A549 (cell line): ENCODE data around the gene MED13L. TPM values are rescaled to one million over a fixed set of nuclear protein-coding genes. Genes with fewer than 3 reads are reported as not detected.

ENCODE experiments used
- ATAC-seq, 2 experiments: fragments of 200-7000 bp in 1 of 2; fragments of >200 bp in 1 of 2; cut with Nextera tagmentation in 1 of 2; cut with Tn5 transposase in 1 of 2; 3 replicates each; pipeline versions ENCODE4 v1.8.0 to v1.9.1; 2018 to 2020; ENCODE audit warnings: mild to moderate bottlenecking in 1 of 2, moderate library complexity in 1 of 2
- CTCF ChIA-PET: fragments of 300-600 bp; sonication (Branson Sonifier 250); formaldehyde crosslinking; extraction: SDS; loops from one replicate; lab custom pipeline; 2021; ENCODE audit warnings: antibody characterized with exemption, inconsistent platforms; lab: Yijun Ruan, JAX
- POLR2A ChIA-PET: fragments of 350-600 bp; formaldehyde crosslinking; extraction: SDS; loops from one replicate; lab custom pipeline; 2021; ENCODE audit warnings: antibody characterized with exemption, inconsistent platforms; lab: Yijun Ruan, JAX
- DNase-seq, 2 experiments: peaks; one replicate each; pipeline versions ENCODE4 v3.0.0 to v3.0.0-alpha.2; 2011 to 2016; ENCODE audit warnings: low read depth in 1 of 2, low spot score in 1 of 2
- FAIRE-seq: peaks from 2 replicates; lab custom pipeline; 2011; peaks lifted over from hg19 to GRCh38; lab: Jason Lieb, UNC
- H3K27ac ChIP-seq, 2 experiments: fragments of >200 bp; sonication (Bioruptor Twin); formaldehyde crosslinking; 3 replicates each; pipeline ENCODE4 v1.5.1; 2016 to 2017
- H3K4me1 ChIP-seq: fragments of >200 bp; sonication (Bioruptor Twin); formaldehyde crosslinking; 3 replicates; pipeline ENCODE4 v1.6.1; 2016
- H3K4me2 ChIP-seq: fragments of >200 bp; sonication (Bioruptor Twin); formaldehyde crosslinking; 3 replicates; pipeline ENCODE4 v1.6.1; 2016
- H3K4me3 ChIP-seq: fragments of >200 bp; sonication (Bioruptor Twin); formaldehyde crosslinking; 3 replicates; pipeline ENCODE4 v1.5.1; 2016
- H3K9me3 ChIP-seq: fragments of >200 bp; sonication (Bioruptor Twin); formaldehyde crosslinking; 3 replicates; pipeline ENCODE4 v1.6.1; 2016
- BHLHE40 ChIP-seq: IDR thresholded peaks from 2 replicates; pipeline ENCODE4 v1.6.1; 2012; ENCODE audit warnings: low read depth, low read length, inconsistent platforms
- CBX8 ChIP-seq: fragments of 200-600 bp; sonication (generic); IDR thresholded peaks from 2 replicates; pipeline ENCODE4 v1.6.1; 2016
- CHD2 ChIP-seq: fragments of 150-350 bp; IDR thresholded peaks from 2 replicates; pipeline ENCODE4 v1.6.1; 2014; ENCODE audit warnings: low read length; ENCODE audit not compliant: partially characterized antibody
- CHD4 ChIP-seq: fragments of 200-600 bp; sonication (generic); IDR thresholded peaks from 2 replicates; pipeline ENCODE4 v1.6.1; 2016; ENCODE audit warnings: antibody characterized with exemption, mild to moderate bottlenecking, borderline replicate concordance
- EHF ChIP-seq: fragments of 250-450 bp; sonication (Bioruptor Pico); IDR thresholded peaks from 2 replicates; pipeline ENCODE4 v1.5.0; 2020; ENCODE audit warnings: mild to moderate bottlenecking
- ESRRA ChIP-seq: fragments of 150-350 bp; IDR thresholded peaks from 2 replicates; pipeline ENCODE4 v1.6.1; 2014; ENCODE audit warnings: mild to moderate bottlenecking, low read length, borderline replicate concordance
- HES2 ChIP-seq: fragments of >200 bp; sonication (Bioruptor Twin); formaldehyde crosslinking; IDR thresholded peaks from 2 replicates; pipeline ENCODE4 v1.6.1; 2016
- HEYL ChIP-seq: fragments of 250-450 bp; sonication (Bioruptor Pico); IDR thresholded peaks from 2 replicates; pipeline ENCODE4 v1.8.0; 2021; ENCODE audit warnings: mild to moderate bottlenecking, moderate library complexity
- HOXA7 ChIP-seq: fragments of 250-450 bp; sonication (Bioruptor Pico); IDR thresholded peaks from 2 replicates; pipeline ENCODE4 v1.5.0; 2020; ENCODE audit warnings: mild to moderate bottlenecking, moderate library complexity
- HOXB13 ChIP-seq: fragments of 250-450 bp; sonication (Bioruptor Pico); IDR thresholded peaks from 2 replicates; pipeline ENCODE4 v1.5.0; 2020; ENCODE audit warnings: low read depth, mild to moderate bottlenecking, moderate library complexity
- MYC ChIP-seq: IDR thresholded peaks from 2 replicates; pipeline ENCODE4 v1.6.1; 2012; ENCODE audit warnings: mild to moderate bottlenecking, inconsistent platforms, low read length, improper control_type of control experiment, borderline replicate concordance
- NFE2L2 ChIP-seq: fragments of 150-350 bp; conservative IDR thresholded peaks from 2 replicates; pipeline ENCODE4 v1.6.1; 2014; ENCODE audit warnings: low read length
- PBX3 ChIP-seq: IDR thresholded peaks from 2 replicates; pipeline ENCODE4 v1.6.1; 2012
- PHF8 ChIP-seq: fragments of 200-600 bp; sonication (generic); IDR thresholded peaks from 2 replicates; pipeline ENCODE4 v1.6.1; 2016; ENCODE audit warnings: low read depth, mild to moderate bottlenecking, antibody characterized with exemption, moderate library complexity, borderline replicate concordance
- RAD21 ChIP-seq, 2 experiments: fragments of >200 bp in 1 of 2; sonication (Bioruptor Twin) in 1 of 2; formaldehyde crosslinking in 1 of 2; IDR thresholded peaks in 1 of 2; conservative IDR thresholded peaks in 1 of 2; 2 replicates in 1 of 2; 3 replicates in 1 of 2; pipeline ENCODE4 v1.6.1; 2012 to 2018; ENCODE audit warnings: inconsistent platforms in 1 of 2
- RARB ChIP-seq: fragments of 250-450 bp; sonication (Bioruptor Pico); IDR thresholded peaks from 2 replicates; pipeline ENCODE4 v1.8.0; 2021; ENCODE audit warnings: mild to moderate bottlenecking, moderate library complexity
- RCOR1 ChIP-seq: fragments of 150-350 bp; IDR thresholded peaks from 2 replicates; pipeline ENCODE4 v1.6.1; 2014; ENCODE audit warnings: antibody characterized with exemption, low read length, low read depth
- REST ChIP-seq: fragments of 200-600 bp; sonication (generic); IDR thresholded peaks from 2 replicates; pipeline ENCODE4 v1.6.1; 2016; ENCODE audit warnings: antibody characterized with exemption, mild to moderate bottlenecking, moderate library complexity
- RNF2 ChIP-seq: fragments of 200-600 bp; sonication (generic); IDR thresholded peaks from 2 replicates; pipeline ENCODE4 v1.6.1; 2016; ENCODE audit warnings: low read depth, mild to moderate bottlenecking, antibody characterized with exemption, moderate library complexity, borderline replicate concordance
- USF2 ChIP-seq: fragments of 450-650 bp; IDR thresholded peaks from 2 replicates; pipeline ENCODE4 v1.6.1; 2014; ENCODE audit warnings: antibody characterized with exemption
- ZC3H11A ChIP-seq: fragments of 450-650 bp; IDR thresholded peaks from 2 replicates; pipeline ENCODE4 v1.6.1; 2014; ENCODE audit warnings: antibody characterized with exemption, mild to moderate bottlenecking
- ZNF302 ChIP-seq: fragments of 250-450 bp; sonication (Bioruptor Pico); IDR thresholded peaks from 2 replicates; pipeline ENCODE4 v1.9.0; 2021; ENCODE audit warnings: inconsistent platforms, mild to moderate bottlenecking, moderate library complexity
- ZSCAN20 ChIP-seq: fragments of 250-450 bp; sonication (Bioruptor Pico); IDR thresholded peaks from 2 replicates; pipeline ENCODE4 v1.8.0; 2022; ENCODE audit warnings: mild to moderate bottlenecking, moderate library complexity
- WGBS: methylation state at CpG from one replicate; pipeline ENCODE4 v1.1.6; 2017; ENCODE audit errors: missing lambda C conversion rate; 5-methylcytosine and 5-hydroxymethylcytosine counted together
- polyA plus RNA-seq, 4 experiments: library from polyadenylated mRNA; depleted of rRNA in 3 of 4; stranded (reverse); fragments of >200 nt; fragmentation: RNase III in 1 of 4; extraction: RNeasy Plus Mini Kit Qiagen cat#74134 plus additional on column Dnase treatment in 1 of 4; gene quantifications; 2 replicates in 3 of 4; 3 replicates in 1 of 4; pipeline ENCODE4 v1.2.3, GENCODE V29; 2011 to 2017

The MED13L gene
- polyA plus RNA-seq, 2 of the 4 experiments (the other 2 are of a cell fraction), result 23.2 to 134 TPM

GRCh38 chr12:116090516-116090915, 187.0 kb downstream of the MED13L start:
- no peak for TF ChIP-seq MYC
- TF ChIP-seq CHD2, result no peak
- TF ChIP-seq ESRRA, result no peak
- TF ChIP-seq HEYL (CRISPR knock-in tag), result no peak
- Histone ChIP-seq H3K27ac (no peak overlapping the region), H3K4me1 (0 out of 3 replicates have a peak, but pooled peaks cover 8% of the 10 kb centered on the region), H3K4me2 (no peak overlapping the region), H3K4me3 (no peak overlapping the region), H3K9me3 (no peaks in the 10 kb centered on the region)
- ChIA-PET POLR2A (no interaction called here), CTCF (interaction anchor here (1.2 kb wide), 1 partner anchor 21 kb away, joined by 3 read pairs; no protein-coding TSS in a partner anchor)
- FAIRE-seq, result no peak
- ATAC-seq, result no peak
- WGBS, result 96% methylated on average over 4 of the region's 4 CpGs
- DNase-seq, result no peak

- H3K4me2 ChIP-seq, result no peak overlapping the region
- TF ChIP-seq EHF (CRISPR knock-in tag), result no peak
- TF ChIP-seq USF2, result no peak
- no peak for TF ChIP-seq HES2
- no peak for TF ChIP-seq RAD21 (conservative IDR thresholded peaks at IDR 0.05 in 1 of 2, IDR thresholded peaks at IDR 0.05 in 1 of 2)
- TF ChIP-seq CBX8, result no peak
- TF ChIP-seq ZC3H11A, result no peak
- no peak for TF ChIP-seq BHLHE40
- no peak for TF ChIP-seq HOXA7
- no peak for TF ChIP-seq CHD4
- TF ChIP-seq ZSCAN20 (CRISPR knock-in tag), result no peak
- no peak for TF ChIP-seq PBX3
- no peak for TF ChIP-seq ZNF302 (CRISPR knock-in tag)
- ATAC-seq (no peak), FAIRE-seq (no peak), DNase-seq (no peak)
- CTCF ChIA-PET, result interaction anchor here (1.8 kb wide), 1 partner anchor 10 kb away, joined by 5 read pairs; no protein-coding TSS in a partner anchor
- POLR2A ChIA-PET, result no interaction called here
- no peak overlapping the region for H3K4me3 ChIP-seq
- 96% methylated on average over 3 of the region's 3 CpGs for WGBS
- 0 out of 3 replicates have a peak, but pooled peaks cover 8% of the 10 kb centered on the region for H3K4me1 ChIP-seq
- no peaks in the 10 kb centered on the region for H3K9me3 ChIP-seq
- H3K27ac ChIP-seq, result no peak overlapping the region
Observed at GRCh38 chr12:116089080-116089479, 188.4 kb downstream of the MED13L start.

- TF ChIP-seq PHF8, result no peak
- TF ChIP-seq RCOR1, result no peak
- no peak for TF ChIP-seq ZC3H11A
- TF ChIP-seq RNF2, result no peak
- no peak for TF ChIP-seq RARB (CRISPR knock-in tag)
- TF ChIP-seq PBX3, result no peak
- TF ChIP-seq HOXB13, result no peak
- TF ChIP-seq REST, result no peak
- no peak for TF ChIP-seq NFE2L2
- no peak for FAIRE-seq
- Histone ChIP-seq H3K27ac (no peak overlapping the region), H3K4me3 (no peak overlapping the region), H3K9me3 (no peaks in the 10 kb centered on the region), H3K4me1 (0 out of 3 replicates have a peak, but pooled peaks cover 8% of the 10 kb centered on the region), H3K4me2 (no peak overlapping the region)
- 27% methylated on average over 1 of the region's 1 CpG for WGBS
- no peak for ATAC-seq
- ChIA-PET POLR2A (no interaction called here), CTCF (interaction anchor here (1.5 to 1.8 kb wide), 2 partner anchors 9 to 148 kb away, joined by 4 to 5 read pairs; no protein-coding TSS in a partner anchor)
- DNase-seq, result no peak
Observed at GRCh38 chr12:116087962-116088361, 189.5 kb downstream of the MED13L start.
